Heart left ventricle (tissue), 16 donors: ENCODE results near the gene AGXT2. TPM values are rescaled to one million over a fixed set of nuclear protein-coding genes. Genes with fewer than 3 reads are reported as not detected.

Experiments used
- ATAC-seq, 4 donors: fragments of 200-7000 bp; cut with Tn5 transposase; one replicate each; pipeline ENCODE4 v1.9.1; 2020 to 2022; ENCODE audit warnings: moderate library complexity in 4 of 4, mild to moderate bottlenecking in 3 of 4, moderate number of reproducible peaks in 1 of 4
- DNase-seq, 5 donors: peaks; one replicate each; pipeline ENCODE4 v3.0.0-alpha.2; 2020
- H3K27ac ChIP-seq, 12 donors: fragments of 200-600 bp; sonication (generic) in 4 of 12; one replicate each; pipeline versions ENCODE4 v1.5.0 to v1.8.0; 2016 to 2022; ENCODE audit warnings: mild to moderate bottlenecking in 2 of 12
- H3K27me3 ChIP-seq, 9 donors: fragments of 200-600 bp; sonication (generic) in 2 of 9; one replicate each; pipeline versions ENCODE4 v1.5.1 to v1.8.0; 2016 to 2022; ENCODE audit warnings: mild to moderate bottlenecking in 3 of 9
- H3K36me3 ChIP-seq, 9 donors: fragments of 200-600 bp; sonication (generic) in 2 of 9; one replicate each; pipeline versions ENCODE4 v1.5.0 to v1.8.0; 2018 to 2022; ENCODE audit warnings: mild to moderate bottlenecking in 2 of 9
- H3K4me1 ChIP-seq, 12 donors: fragments of 200-600 bp; sonication (generic) in 4 of 12; one replicate each; pipeline versions ENCODE4 v1.5.0 to v1.8.0; 2016 to 2022; ENCODE audit warnings: mild to moderate bottlenecking in 3 of 12
- H3K4me3 ChIP-seq, 12 donors: fragments of 200-600 bp; sonication (generic) in 4 of 12; one replicate each; pipeline versions ENCODE4 v1.5.0 to v1.8.0; 2017 to 2022; ENCODE audit warnings: mild to moderate bottlenecking in 9 of 12, moderate library complexity in 4 of 12
- H3K9me3 ChIP-seq, 12 donors: fragments of 200-600 bp; sonication (generic) in 4 of 12; one replicate each; pipeline versions ENCODE4 v1.5.0 to v1.8.0; 2016 to 2022; ENCODE audit warnings: mild to moderate bottlenecking in 1 of 12
- POLR2A ChIP-seq, 2 donors: fragments of 450-650 bp; IDR thresholded peaks; one replicate each; pipeline ENCODE4 v1.6.1; 2017; ENCODE audit warnings: antibody characterized with exemption in 2 of 2, mild to moderate bottlenecking in 2 of 2, moderate library complexity in 2 of 2
- WGBS, 4 donors: extraction: QIAGEN DNeasy Blood & Tissue Kit in 2 of 4; methylation state at CpG; one replicate each; pipeline versions ENCODE4 v1.1.5 to v1.1.7; 2013 to 2018; 5-methylcytosine and 5-hydroxymethylcytosine counted together
- intact Hi-C, 10 donors: fragments of 100-400 bp; cut with DNase I; formaldehyde crosslinking; loops; one replicate each; pipeline versions ENCODE4 v1.11.1 to v1.14.2; 2022
- polyA plus RNA-seq, 2 donors: library from polyadenylated mRNA; stranded (reverse); fragments of 200-250 nt; gene quantifications; one replicate each; pipeline ENCODE4 v1.2.3, GENCODE V29; 2013
- total RNA-seq, 9 donors: library from RNA; depleted of rRNA in 2 of 9; stranded (reverse); fragments of >200 nt in 2 of 9; fragmentation: NEBNext Ultra II Directional in 3 of 9; extraction: Animal tissue kit (Norgen Biotek cat#: 25700) in 3 of 9; gene quantifications; one replicate each; pipeline versions ENCODE4 v1.1.0 to v1.2.4, GENCODE V29; 2016 to 2023
- TF ChIP-seq, protein P1 (sequence below), 12 donors: fragments of 200-600 bp; sonication (generic) in 4 of 12; IDR thresholded peaks; one replicate each; pipeline versions ENCODE4 v1.5.0 to v1.8.0; 2018 to 2022; ENCODE audit warnings: antibody characterized with exemption in 12 of 12, mild to moderate bottlenecking in 5 of 12
- donor health status: ischemic (EF 13 %, LVEDD 7.1; RV severe dilation, severe dysfunction).
- donor health status: healthy with polysubstance abuse.
- donor health status: DM: no; HTN: yes; CAD: no.
- donor health status: DM: no; HTN: no; CAD: no.
- donor health status: ischemic (EF 25% LVEDD 6.9; RV normal size, moderate dysfunction).
- donor health status: ischemic (EF 25% LVEDD 5.7; RV mildly dilated, moderate dysfunction).
- donor health status: healthy.
- donor health status: DM: yes; HTN: yes; CAD: no.
- donor health status: ischemic (EF 35%, LVEDD 5.7; RV mildly dilated, moderate dysfunction).
- donor health status: nonischemic (EF 11% LVEDD 7.7; RV severe dilation, severe dysfunction).
- donor health status: DM: yes; HTN: yes; CAD: no.
- donor health status: PGD.
- donor health status: ischemic (EF 29% LVEDD 5.4; RV normal size, mild dysfunction).
- donor health status: nonischemic (EF 23%, LVEDD 6.1; RV moderate dilation, normal function).

The AGXT2 gene
- total and polyA plus RNA-seq, 11 donors, result not detected

DNA sequence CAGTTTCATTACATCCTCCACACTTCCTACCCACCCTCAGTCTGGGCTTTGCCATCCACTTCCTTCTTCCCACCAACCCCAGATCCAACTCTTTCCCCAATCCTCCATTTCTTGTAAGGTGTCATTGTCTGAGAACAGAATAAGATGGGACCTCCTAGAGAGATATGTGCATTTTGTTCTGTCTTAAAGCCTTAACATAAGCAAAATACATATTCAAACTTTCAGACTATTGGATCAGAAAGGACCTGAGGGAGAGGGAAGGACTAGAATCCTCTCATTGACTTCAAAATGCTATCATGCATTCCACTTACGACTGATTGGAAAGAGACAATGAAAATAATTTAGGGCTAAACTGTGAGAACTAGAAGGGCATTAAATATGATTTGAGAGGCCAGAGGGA lies 43.0 kb downstream of the AGXT2 start:
- no peak overlapping the region for H3K27ac ChIP-seq
- intact Hi-C loops, result loop anchor here in 8 of 10 donors (5.0 to 10.0 kb wide), 6 partner anchors 42 to 532 kb away; no protein-coding TSS in a partner anchor
- no peaks in the 10 kb centered on the region for H3K36me3 ChIP-seq
- DNase-seq (no peak), ATAC-seq (no peak)
- peaks cover 0 to 19% (median 6%) of the 10 kb centered on the region in 9 donors for H3K27me3 ChIP-seq
- TF ChIP-seq, protein P1, sequence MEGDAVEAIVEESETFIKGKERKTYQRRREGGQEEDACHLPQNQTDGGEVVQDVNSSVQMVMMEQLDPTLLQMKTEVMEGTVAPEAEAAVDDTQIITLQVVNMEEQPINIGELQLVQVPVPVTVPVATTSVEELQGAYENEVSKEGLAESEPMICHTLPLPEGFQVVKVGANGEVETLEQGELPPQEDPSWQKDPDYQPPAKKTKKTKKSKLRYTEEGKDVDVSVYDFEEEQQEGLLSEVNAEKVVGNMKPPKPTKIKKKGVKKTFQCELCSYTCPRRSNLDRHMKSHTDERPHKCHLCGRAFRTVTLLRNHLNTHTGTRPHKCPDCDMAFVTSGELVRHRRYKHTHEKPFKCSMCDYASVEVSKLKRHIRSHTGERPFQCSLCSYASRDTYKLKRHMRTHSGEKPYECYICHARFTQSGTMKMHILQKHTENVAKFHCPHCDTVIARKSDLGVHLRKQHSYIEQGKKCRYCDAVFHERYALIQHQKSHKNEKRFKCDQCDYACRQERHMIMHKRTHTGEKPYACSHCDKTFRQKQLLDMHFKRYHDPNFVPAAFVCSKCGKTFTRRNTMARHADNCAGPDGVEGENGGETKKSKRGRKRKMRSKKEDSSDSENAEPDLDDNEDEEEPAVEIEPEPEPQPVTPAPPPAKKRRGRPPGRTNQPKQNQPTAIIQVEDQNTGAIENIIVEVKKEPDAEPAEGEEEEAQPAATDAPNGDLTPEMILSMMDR (IDR thresholded peaks at IDR 0.05), result no peak
- TF ChIP-seq POLR2A (IDR thresholded peaks at IDR 0.05), result no peak
- no peaks in the 10 kb centered on the region for H3K4me1 ChIP-seq
- 81 to 94% (median 86%) methylated on average over 1 of the region's 1 CpG for WGBS, 4 donors
- H3K4me3 ChIP-seq, result no peak overlapping the region
- peaks cover 0 to 4% (median 0%) of the 10 kb centered on the region in 12 donors for H3K9me3 ChIP-seq

GRCh38 chr5:35004200-35004599 lies 43.5 kb downstream of the AGXT2 start:
- intact Hi-C loops, result loop anchor here in 8 of 10 donors (5.0 to 10.0 kb wide), 6 partner anchors 42 to 532 kb away; no protein-coding TSS in a partner anchor
- Histone ChIP-seq H3K9me3 (peaks cover 0 to 4% (median 0%) of the 10 kb centered on the region in 12 donors), H3K4me3 (no peak overlapping the region), H3K27me3 (peaks cover 0 to 19% (median 6%) of the 10 kb centered on the region in 9 donors), H3K36me3 (no peaks in the 10 kb centered on the region), H3K27ac (no peak overlapping the region), H3K4me1 (no peaks in the 10 kb centered on the region)
- ATAC-seq, result no peak
- 62 to 75% (median 71%) methylated on average over 5 of the region's 5 CpGs for WGBS, 4 donors
- TF ChIP-seq, protein P1 (IDR thresholded peaks at IDR 0.05), result no peak
- TF ChIP-seq POLR2A (IDR thresholded peaks at IDR 0.05), result no peak
- no peak for DNase-seq

DNA sequence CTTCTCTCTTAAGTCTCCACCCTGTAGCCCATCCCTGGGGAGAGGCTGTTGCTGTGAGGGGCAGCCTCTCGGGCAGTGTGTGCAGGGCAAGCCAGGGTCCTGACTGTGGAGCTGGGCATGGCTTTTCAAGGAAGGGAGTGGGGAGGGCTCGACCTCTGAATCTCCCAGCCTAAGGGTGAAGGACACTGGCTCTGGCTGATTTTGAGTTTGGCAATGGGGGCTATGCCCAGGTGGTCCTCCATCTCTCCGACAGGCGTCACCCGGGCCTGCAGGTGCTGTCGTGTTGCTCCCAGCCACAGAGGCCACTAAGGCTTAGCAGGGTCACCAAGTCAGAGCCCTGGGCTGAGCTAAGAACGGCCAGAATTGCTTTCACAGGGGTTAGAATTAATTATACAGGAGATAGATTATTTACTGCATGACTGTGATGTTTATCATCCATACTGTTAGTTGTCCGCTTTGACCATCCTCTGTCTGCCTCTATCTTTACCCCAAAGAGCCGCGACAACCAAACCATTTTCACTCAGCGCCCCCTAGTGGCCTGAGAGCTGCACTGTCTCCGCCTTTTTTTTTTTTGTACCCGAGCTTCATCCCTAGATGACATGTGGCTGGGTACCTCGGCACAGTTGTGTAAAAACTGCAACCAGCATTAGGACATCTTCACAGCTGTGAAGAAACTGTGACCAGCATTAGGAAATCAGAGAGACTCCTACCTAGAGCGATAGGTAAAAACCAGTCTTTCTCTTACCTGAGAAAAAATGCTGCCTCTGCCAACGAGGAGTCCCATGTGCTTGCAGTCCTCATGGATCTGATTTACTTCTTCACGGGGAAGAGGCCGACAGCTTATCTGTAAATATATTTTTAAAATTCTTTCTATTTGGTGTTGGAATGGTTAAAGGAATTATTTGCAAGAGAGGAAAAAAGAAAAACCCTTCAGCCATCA lies 44.5 kb downstream of the AGXT2 start:
- Histone ChIP-seq H3K27ac (no peak overlapping the region), H3K27me3 (peaks cover 0 to 19% (median 6%) of the 10 kb centered on the region in 9 donors), H3K36me3 (no peaks in the 10 kb centered on the region), H3K9me3 (peaks cover 0 to 4% (median 0%) of the 10 kb centered on the region in 12 donors), H3K4me3 (no peak overlapping the region), H3K4me1 (no peaks in the 10 kb centered on the region)
- ATAC-seq (peak in 3 of 4 donors; percentile 50 to 66 (median 55)), DNase-seq (peak in 4 of 5 donors; percentile 28 to 49 (median 36))
- TF ChIP-seq, protein P1 (IDR thresholded peaks at IDR 0.05), result peak; percentile 72 to 91 (median 82)
- no peak for TF ChIP-seq POLR2A (IDR thresholded peaks at IDR 0.05)
- intact Hi-C loops, result loop anchor here in 8 of 10 donors (5.0 to 10.0 kb wide), 6 partner anchors 41 to 531 kb away; no protein-coding TSS in a partner anchor
- 45 to 50% (median 47%) methylated on average over 18 of the region's 18 CpGs for WGBS, 4 donors

- Histone ChIP-seq H3K9me3 (peaks cover 0 to 4% (median 0%) of the 10 kb centered on the region in 12 donors), H3K36me3 (no peaks in the 10 kb centered on the region), H3K27me3 (peaks cover 0 to 19% (median 6%) of the 10 kb centered on the region in 9 donors), H3K4me3 (no peak overlapping the region), H3K27ac (no peak overlapping the region), H3K4me1 (no peaks in the 10 kb centered on the region)
- ATAC-seq (no peak), DNase-seq (no peak)
- no peak for TF ChIP-seq POLR2A (IDR thresholded peaks at IDR 0.05)
- TF ChIP-seq, protein P1 (IDR thresholded peaks at IDR 0.05), result no peak
- intact Hi-C loops, result loop anchor here in 8 of 10 donors (5.0 to 10.0 kb wide), 6 partner anchors 40 to 530 kb away; no protein-coding TSS in a partner anchor
- 91 to 94% (median 93%) methylated on average over 6 of the region's 6 CpGs for WGBS, 4 donors
Observed at GRCh38 chr5:35002459-35002858, 45.3 kb downstream of the AGXT2 start.
